ENCODE data around the gene EPS15.

Gene EPS15

DNA sequence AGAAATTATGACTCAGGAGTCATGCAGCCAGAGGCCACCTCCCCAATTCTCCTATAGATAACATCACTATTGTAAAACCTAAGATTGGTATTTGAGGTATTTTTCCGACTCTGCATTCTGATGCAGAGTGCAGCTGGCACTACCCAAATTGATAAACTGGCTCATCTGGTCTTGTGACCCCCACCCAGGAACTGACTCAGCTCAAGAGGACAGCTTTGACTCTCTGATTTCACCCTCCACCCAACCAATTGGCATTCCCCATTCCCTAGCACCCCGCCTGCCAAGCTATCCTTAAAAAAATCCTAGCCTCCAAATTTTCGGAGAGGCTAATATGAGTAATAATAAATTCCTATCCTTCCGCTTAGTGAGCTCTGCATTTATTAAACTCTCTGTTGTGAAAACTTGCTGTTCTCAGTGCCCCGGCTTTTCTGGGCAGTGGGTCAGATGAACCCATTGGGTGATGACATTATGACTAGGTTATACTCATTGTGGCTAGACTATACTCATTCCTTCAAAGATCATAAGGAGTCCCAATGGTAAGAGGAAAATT is 39.4 kb upstream of the EPS15 start:
- Histone ChIP-seq H3K9me2 (replicated peaks; ENCODE audit: low read depth, low read length) (no peaks in the 10 kb centered on the region), H3K79me2 (ENCODE audit: insufficient read depth, low read length) (no peaks in the 10 kb centered on the region), H3K4me3 (ENCODE audit: low read length, poor library complexity, severe bottlenecking) (no peak overlapping the region), H2AFZ (ENCODE audit: low read length) (no peak overlapping the region), H3K9ac (ENCODE audit: low read depth, low read length, poor library complexity, severe bottlenecking) (no peak overlapping the region), H3F3A (ENCODE audit: low read depth) (no peaks in the 10 kb centered on the region), H4K20me1 (ENCODE audit: insufficient read depth, low read length, poor library complexity, severe bottlenecking) (no peaks in the 10 kb centered on the region), H3K36me3 (ENCODE audit: insufficient read depth, low read length) (no peaks in the 10 kb centered on the region), H3K4me1 (ENCODE audit: insufficient read depth, low read length, poor library complexity, severe bottlenecking) (peaks cover 11% of the 10 kb centered on the region), H3K9me3 (ENCODE audit: insufficient read depth, low read depth, low read length) (no peaks in the 10 kb centered on the region), H3K27me3 (ENCODE audit: insufficient read depth, low read length, poor library complexity, severe bottlenecking) (no peaks in the 10 kb centered on the region), H3K4me2 (ENCODE audit: low read depth, low read length, poor library complexity, severe bottlenecking) (no peak overlapping the region)
- no peak for TF ChIP-seq EZH2phosphoT487 (IDR thresholded peaks at IDR 0.05; ENCODE audit: borderline replicate concordance)
- TF ChIP-seq, protein P1, sequence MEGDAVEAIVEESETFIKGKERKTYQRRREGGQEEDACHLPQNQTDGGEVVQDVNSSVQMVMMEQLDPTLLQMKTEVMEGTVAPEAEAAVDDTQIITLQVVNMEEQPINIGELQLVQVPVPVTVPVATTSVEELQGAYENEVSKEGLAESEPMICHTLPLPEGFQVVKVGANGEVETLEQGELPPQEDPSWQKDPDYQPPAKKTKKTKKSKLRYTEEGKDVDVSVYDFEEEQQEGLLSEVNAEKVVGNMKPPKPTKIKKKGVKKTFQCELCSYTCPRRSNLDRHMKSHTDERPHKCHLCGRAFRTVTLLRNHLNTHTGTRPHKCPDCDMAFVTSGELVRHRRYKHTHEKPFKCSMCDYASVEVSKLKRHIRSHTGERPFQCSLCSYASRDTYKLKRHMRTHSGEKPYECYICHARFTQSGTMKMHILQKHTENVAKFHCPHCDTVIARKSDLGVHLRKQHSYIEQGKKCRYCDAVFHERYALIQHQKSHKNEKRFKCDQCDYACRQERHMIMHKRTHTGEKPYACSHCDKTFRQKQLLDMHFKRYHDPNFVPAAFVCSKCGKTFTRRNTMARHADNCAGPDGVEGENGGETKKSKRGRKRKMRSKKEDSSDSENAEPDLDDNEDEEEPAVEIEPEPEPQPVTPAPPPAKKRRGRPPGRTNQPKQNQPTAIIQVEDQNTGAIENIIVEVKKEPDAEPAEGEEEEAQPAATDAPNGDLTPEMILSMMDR (conservative IDR thresholded peaks at IDR 0.05; ENCODE audit: low read length) = no peak

DNA sequence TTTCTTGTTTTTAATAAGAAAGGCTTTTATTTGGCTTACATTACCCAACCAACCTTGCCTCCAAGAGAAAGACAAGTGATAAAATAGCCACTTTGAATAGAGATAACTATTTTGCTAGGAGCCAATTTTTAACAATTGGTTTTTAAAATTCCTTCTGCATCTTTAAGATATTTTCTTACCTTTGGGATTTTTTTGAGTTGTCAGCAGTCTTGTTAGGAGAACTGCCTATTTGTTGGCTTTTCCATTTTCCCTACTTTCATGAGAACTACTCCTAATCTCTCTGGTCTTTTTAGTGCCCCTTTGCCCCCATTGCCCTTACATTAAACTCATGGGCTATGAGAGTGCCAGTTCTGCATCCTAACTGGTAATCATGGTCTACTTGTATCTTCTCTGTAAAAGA is 38.1 kb upstream of the EPS15 start:
- TF ChIP-seq EZH2phosphoT487 (IDR thresholded peaks at IDR 0.05; ENCODE audit: borderline replicate concordance) = no peak
- TF ChIP-seq, protein P1 (conservative IDR thresholded peaks at IDR 0.05; ENCODE audit: low read length) = no peak
- no peaks in the 10 kb centered on the region for H4K20me1 ChIP-seq (ENCODE audit: insufficient read depth, low read length, poor library complexity, severe bottlenecking)
- H3K9ac ChIP-seq (ENCODE audit: low read depth, low read length, poor library complexity, severe bottlenecking) = no peak overlapping the region
- 0 out of 2 replicates have a peak overlapping the region, but pooled peaks have one; percentile 21 for H2AFZ ChIP-seq (ENCODE audit: low read length)
- no peaks in the 10 kb centered on the region for H3K9me3 ChIP-seq (ENCODE audit: insufficient read depth, low read depth, low read length)
- H3K36me3 ChIP-seq (ENCODE audit: insufficient read depth, low read length) = no peaks in the 10 kb centered on the region
- H3K4me1 ChIP-seq (ENCODE audit: insufficient read depth, low read length, poor library complexity, severe bottlenecking) = peaks cover 4% of the 10 kb centered on the region
- H3K9me2 ChIP-seq (replicated peaks; ENCODE audit: low read depth, low read length) = no peaks in the 10 kb centered on the region
- no peaks in the 10 kb centered on the region for H3K27me3 ChIP-seq (ENCODE audit: insufficient read depth, low read length, poor library complexity, severe bottlenecking)
- no peak overlapping the region for H3K4me2 ChIP-seq (ENCODE audit: low read depth, low read length, poor library complexity, severe bottlenecking)
- H3K79me2 ChIP-seq (ENCODE audit: insufficient read depth, low read length) = no peaks in the 10 kb centered on the region
- H3K4me3 ChIP-seq (ENCODE audit: low read length, poor library complexity, severe bottlenecking) = no peak overlapping the region
- no peaks in the 10 kb centered on the region for H3F3A ChIP-seq (ENCODE audit: low read depth)

DNA sequence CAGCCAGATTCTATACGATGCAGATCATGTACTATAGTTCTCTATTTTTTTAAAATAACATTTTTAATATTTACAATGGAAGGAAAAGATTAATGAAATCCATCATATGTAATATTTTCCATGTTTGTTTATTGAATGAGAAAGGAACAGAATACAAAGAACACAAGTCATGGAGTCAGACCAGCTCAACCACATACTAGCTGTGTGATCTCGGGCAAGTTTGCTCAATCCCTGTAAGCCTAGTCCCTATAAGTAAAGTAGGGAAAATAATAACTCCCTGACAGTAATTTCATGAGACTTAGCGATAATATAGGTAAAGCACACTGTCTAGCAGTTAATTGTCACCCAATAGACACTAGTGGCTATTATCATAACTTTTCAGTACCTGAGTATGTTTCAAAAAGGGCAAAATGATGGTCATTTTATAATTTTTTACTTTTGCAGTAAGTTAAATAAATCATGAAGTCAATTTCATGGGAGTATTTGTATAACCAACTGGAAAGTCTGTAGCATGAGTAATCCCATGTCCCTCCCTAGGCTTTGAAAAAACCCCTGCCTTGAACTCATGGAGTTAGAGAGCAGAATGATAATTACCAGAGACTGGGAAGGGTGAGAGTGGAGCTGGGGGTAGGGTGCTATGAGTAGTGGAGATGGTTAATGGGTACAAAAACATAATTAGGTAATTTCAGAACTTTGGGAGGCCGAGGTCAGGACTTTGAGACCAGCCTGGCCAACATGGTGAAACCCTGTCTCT is 37.0 kb upstream of the EPS15 start:
- H3K9ac ChIP-seq (ENCODE audit: low read depth, low read length, poor library complexity, severe bottlenecking) = no peak overlapping the region
- H3K79me2 ChIP-seq (ENCODE audit: insufficient read depth, low read length) = no peaks in the 10 kb centered on the region
- no peaks in the 10 kb centered on the region for H3K9me3 ChIP-seq (ENCODE audit: insufficient read depth, low read depth, low read length)
- no peaks in the 10 kb centered on the region for H3K9me2 ChIP-seq (replicated peaks; ENCODE audit: low read depth, low read length)
- no peak overlapping the region for H2AFZ ChIP-seq (ENCODE audit: low read length)
- H3K4me3 ChIP-seq (ENCODE audit: low read length, poor library complexity, severe bottlenecking) = no peak overlapping the region
- H3K4me2 ChIP-seq (ENCODE audit: low read depth, low read length, poor library complexity, severe bottlenecking) = no peak overlapping the region
- H3K4me1 ChIP-seq (ENCODE audit: insufficient read depth, low read length, poor library complexity, severe bottlenecking) = peaks cover 6% of the 10 kb centered on the region
- TF ChIP-seq, protein P1 (conservative IDR thresholded peaks at IDR 0.05; ENCODE audit: low read length) = no peak
- TF ChIP-seq EZH2phosphoT487 (IDR thresholded peaks at IDR 0.05; ENCODE audit: borderline replicate concordance) = no peak
- no peaks in the 10 kb centered on the region for H3K36me3 ChIP-seq (ENCODE audit: insufficient read depth, low read length)
- no peaks in the 10 kb centered on the region for H4K20me1 ChIP-seq (ENCODE audit: insufficient read depth, low read length, poor library complexity, severe bottlenecking)
- no peaks in the 10 kb centered on the region for H3K27me3 ChIP-seq (ENCODE audit: insufficient read depth, low read length, poor library complexity, severe bottlenecking)
- H3F3A ChIP-seq (ENCODE audit: low read depth) = no peaks in the 10 kb centered on the region

Measured in Loucy (cell line).